GM19239 (cell line): ENCODE results near the gene DAZAP1.
"Not testable (repeated sequence)": the region's sequence is repeated elsewhere in the genome, so short reads cannot be mapped to it uniquely, and the experiment has no call there.

Source experiments
- DNase-seq: peaks from one replicate; pipeline ENCODE4 v3.0.0; 2011; ENCODE audit warnings: low spot score; ENCODE audit not compliant: insufficient read length
- FAIRE-seq: peaks from 2 replicates; lab custom pipeline; 2011; peaks lifted over from hg19 to GRCh38; lab: Jason Lieb, UNC

Gene DAZAP1

GRCh38 chr19:1408300-1409203, 1.2 kb downstream of the DAZAP1 start:
- FAIRE-seq (peak; percentile 44), DNase-seq (no peak)

DNA sequence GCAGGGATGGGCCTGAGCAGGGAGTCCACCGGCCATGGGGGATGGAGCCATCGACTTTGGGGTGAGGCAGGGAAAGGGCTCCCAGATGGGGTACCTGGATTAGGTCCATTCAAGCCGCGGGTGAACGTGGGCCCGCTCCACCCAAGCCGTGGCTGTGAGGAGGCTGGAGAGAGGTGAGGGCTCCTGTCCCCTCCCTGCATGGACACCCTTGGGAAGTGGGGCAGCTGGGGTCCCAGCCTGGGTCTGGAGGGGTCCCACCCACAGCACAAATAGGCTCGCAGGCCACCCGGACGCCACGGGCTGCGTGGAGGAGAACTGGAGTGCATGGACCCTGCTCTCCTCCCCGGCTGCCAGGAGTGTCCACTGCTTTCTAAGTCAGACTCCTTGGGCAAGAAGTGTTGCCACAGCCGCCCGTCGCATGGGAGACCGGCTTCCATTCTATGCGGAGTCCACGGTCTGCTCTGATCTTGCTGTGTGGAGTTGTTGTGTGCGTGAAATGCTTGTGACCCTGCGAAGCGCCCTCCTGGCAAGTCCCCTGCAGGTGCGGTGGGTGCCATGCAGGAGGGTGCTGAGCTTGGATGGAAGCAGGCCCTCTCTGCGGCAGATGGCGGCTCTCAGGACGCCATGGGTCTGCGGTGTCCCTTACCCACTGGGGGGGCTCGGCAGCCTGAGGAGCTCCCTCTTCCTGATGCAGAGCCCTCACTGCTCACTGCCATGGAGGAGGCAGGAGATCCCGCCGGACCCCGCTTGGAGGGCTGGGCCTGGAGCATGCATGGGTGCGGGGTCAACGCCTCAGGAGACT, 2.0 kb downstream of the DAZAP1 start:
- no peak for FAIRE-seq
- no peak for DNase-seq

DNA sequence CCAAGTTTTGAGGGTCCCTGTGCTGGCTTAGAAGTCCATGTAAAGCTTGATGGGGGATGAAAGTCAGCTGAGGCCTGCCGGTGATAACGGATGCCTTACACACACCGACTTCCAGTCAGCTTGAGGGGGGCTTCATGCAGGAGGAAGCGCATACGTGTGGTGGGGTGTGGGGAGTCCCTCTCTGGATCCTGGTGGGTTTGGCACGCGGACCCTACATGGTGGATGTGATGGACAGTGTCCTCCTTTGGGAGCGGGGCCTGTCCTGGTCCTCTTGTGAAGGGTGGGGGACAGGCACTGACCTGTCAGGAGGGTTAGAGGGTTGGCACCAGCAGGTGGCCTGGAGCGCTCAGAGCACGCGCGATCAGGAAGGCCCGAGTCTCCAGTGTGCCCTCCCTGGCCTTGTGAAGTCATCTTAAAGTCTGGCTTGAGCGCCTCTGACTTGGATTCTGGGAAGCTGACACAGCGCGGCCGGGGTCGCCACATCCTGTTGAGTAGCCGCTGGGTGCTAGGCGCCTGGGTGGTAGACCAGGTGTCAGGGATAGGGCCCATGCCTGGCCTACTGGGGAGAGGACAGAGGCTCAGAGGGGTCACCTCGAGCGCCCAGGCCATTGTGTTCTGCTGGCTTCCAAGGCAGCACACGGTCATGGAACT, 2.9 kb downstream of the DAZAP1 start:
- DNase-seq (no peak), FAIRE-seq (no peak)

GRCh38 chr19:1410789-1411188, 3.4 kb downstream of the DAZAP1 start:
- FAIRE-seq (no peak), DNase-seq (no peak)

DNA sequence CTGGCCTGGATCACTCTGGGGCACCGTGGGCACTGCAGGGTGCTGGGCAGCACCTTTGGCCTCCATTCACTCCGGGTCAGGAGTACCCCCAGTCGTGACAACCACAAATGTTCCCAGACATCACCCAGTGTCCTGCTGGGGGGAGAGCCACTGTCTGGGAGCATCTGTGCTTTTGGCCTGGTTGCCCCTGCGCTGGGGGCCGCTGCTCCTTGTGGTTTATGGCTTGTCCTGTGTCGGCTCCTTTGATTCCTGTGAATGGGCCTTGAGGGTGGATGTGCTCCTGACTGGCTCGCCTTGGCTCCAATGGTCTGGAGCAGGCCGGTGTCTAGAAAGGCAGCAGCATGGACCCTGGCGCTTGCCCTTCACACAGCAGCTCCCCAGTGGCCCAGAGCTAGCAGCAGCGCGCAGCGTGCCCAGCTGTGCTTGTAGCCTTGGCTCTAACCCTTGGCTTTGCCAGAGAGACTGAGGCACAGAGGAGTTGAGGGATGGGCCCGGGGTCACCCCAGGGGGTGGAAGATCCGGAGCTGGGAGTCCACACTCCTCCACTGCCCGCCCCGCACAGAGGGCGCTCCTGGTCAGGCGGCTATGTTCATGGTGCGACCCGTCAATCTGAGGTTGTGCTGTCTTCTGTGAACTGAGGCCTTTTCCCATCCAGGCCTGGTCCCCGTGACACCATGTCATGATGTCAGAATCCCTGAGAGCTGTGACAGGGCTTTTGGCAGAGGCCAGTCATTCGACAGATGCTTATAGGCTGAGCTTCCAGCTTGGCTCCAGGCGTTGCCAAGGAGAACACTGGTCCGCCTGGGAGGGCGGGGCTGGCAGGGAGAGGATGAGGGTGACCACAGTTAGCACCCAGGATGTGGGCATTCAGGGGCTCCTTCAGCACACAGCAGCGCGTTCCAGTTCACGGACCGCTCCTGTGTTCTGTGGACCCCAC, 4.1 kb downstream of the DAZAP1 start:
- no peak for FAIRE-seq

GRCh38 chr19:1412323-1412923, 5.0 kb downstream of the DAZAP1 start:
- no peak for DNase-seq
- no peak for FAIRE-seq

More for the DNA sequence above, 4.1 kb downstream of the DAZAP1 start:
- DNase-seq = no peak

DNA sequence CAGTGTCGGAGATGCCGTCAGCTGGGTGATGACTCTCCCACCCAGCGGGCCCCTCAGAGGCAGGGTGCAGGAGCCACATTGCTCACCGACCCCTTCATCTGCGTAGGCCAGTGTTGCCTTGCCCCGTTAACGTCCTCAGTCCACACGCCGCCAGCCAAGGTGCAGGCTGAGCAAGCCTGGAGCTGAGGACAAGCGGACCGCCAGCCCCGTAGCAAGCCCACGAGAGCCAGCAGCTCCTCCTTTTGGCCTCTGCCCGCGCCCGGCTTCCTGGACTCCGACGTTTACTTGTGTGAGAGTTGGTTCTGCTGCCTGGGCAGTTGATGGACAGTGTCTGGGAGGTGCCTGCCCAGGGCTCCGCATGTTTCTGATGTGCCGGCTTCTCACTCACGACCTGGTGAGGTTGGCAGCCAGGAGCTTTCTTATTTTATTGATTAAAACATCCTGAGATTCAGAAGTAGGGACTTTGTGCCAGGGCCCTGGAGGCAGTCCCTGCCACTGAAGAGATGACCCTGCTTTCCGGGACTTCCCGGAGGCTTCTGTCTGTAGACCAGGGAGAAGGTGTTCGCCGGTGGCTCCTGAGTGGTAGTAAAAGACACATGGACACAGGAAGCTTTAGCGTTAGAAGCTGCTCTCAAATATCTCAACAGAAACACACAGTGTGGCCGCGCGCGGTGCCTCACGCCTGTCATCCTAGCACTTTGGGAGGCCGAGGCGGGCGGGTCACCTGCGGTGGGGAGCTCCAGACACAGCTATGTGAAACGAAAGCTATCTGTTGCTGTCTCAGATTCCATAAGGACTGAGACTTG, 5.8 kb downstream of the DAZAP1 start:
- FAIRE-seq = no peak
- no peak for DNase-seq

DNA sequence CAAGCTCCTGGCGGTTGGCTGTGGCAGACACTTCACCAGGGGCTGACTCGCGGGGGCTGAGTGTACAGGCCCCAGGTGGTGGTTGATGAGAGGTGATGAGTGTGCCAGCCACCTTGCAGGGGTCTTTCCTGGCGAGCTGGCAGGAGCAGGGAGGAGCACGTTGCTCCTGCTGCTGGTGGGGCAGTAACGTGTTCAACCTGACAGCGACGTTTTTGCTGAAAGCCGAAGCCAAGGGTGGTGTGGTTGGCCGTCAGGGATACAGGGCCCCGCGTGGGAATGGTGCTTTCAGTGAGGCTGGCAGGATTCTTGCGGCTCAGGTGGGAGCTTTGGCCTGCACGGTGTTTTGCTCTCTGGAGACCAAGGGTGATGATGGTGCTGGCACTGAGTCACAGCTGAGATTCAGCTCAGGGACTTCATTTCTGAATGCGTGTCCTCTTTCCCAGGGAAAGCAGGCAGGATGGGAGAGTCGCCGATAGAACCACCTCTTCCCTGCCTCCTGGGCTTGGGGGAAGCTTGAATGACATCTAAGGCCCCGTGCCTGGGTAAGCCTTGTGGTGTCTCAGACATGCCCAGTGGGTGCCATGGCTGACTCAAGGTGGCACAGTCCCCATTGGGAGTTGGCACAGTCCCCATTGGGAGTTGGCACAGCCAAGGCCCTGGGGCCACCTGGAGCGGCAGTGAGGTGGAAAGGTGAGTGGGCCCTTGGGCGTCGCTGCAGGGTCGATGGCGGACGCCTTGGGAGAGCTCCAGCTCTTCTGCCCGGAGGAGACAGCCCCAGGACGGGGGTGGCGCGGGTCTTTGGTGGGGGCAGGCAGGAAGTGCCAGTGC, 8.8 kb downstream of the DAZAP1 start:
- DNase-seq = no peak
- FAIRE-seq = no peak

DNA sequence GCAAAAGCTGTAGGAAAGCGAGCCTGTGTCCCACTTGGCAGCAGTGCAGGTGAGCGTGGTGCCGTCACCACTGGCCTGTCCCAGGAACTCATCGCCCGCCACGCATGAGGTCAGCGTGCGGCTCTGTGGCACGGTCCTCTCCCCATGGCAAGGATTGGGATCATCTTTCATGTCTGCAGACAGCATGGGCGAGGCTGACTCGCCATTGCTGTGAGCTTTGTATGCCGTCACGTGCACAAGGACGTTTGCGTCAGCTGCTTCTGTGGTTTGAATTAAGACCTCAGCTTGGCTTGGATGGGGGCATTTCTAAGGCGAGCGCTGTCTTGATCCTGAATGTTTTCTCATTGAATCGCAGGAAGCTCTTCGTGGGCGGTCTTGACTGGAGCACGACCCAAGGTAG, 9.8 kb downstream of the DAZAP1 start:
- FAIRE-seq (no peak), DNase-seq (no peak)

DNA sequence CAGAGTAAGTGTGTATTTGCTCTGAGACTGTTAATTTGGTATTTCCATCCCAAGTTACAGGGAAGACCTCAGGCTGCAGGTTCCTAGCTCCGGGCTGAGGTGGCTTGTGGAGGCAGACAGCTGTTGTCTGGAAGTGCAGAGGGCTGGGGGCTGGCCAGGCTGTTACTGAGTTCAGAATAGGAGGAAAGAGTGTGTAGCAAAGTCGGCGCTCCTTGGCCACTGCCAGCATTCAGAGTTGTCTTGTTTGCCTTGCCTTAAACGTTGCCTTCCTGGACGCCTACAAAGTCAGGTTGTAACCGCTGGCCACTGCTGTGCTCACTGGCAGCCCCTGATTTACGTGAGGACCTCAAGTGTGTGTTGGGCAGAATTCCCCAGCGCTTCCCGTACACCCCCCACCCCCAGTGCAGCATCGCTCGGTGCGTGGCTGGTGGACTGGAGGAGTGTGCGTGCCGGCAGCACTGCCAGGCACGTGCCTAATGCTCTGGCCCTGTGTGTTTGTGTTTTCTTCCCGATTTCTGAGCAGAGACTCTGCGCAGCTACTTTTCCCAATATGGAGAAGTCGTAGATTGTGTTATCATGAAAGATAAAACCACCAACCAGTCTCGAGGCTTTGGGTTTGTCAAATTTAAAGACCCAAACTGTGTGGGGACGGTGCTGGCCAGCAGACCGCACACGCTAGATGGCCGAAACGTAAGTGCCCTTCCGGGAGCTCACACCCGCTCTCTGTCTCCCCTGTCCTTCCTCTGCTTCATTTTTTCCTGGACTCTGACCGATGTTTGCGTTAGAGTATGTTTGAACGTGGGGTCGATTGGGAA, 10.5 kb downstream of the DAZAP1 start:
- DNase-seq = no peak
- FAIRE-seq = no peak

GRCh38 chr19:1418496-1418775, 11.1 kb downstream of the DAZAP1 start:
- FAIRE-seq (no peak), DNase-seq (no peak)

DNA sequence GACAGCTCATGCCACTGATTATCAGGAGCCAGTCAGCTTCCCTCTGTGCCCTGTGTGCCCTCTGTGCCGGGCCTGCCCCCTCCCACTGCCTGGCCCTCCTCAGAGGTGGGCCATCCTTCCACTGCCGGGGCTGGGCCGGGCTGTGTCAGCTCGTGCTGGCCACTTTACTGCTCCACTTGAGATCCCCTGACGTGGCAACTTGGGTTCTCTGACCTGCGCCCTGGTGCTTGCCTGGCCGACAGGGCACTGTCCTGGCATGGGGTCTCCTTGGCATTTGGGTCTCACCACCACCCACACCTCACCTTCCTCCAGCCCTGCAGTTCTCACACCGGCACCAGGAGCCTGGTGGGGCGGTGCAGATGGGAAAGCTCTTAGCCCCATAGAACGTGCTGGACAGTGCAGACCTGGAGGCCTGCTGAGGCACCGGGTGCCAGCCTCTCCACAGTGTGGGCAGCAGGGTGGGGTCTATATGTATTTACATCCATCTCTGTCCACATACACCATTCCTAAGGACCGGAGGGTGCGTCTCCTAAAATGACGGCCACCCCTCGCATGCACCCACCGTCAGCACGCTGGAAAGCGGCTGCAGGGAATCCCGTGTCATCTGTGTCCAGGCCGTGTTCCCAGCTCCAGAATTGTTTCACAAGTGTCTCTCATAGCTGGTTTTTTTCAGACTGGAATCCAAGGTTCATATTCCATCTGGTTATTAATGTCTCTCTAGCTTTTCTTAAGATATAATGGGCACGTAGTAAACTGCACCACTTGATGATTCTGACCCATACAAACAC, 11.8 kb downstream of the DAZAP1 start:
- DNase-seq (no peak), FAIRE-seq (no peak)

DNA sequence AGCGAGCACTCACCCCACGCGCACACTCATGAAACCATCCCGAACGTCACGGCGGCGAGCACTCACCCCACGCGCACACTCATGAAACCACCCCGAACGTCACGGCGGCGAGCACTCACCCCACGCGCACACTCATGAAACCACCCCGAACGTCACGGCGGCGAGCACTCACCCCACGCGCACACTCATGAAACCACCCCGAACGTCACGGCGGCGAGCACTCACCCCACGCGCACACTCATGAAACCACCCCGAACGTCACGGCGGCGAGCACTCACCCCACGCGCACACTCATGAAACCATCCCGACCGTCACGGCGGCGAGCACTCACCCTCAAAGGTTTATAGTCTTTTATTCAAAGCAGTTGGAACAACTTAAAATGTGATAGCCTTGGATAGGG, 12.7 kb downstream of the DAZAP1 start:
- DNase-seq = not testable (repeated sequence)

DNA sequence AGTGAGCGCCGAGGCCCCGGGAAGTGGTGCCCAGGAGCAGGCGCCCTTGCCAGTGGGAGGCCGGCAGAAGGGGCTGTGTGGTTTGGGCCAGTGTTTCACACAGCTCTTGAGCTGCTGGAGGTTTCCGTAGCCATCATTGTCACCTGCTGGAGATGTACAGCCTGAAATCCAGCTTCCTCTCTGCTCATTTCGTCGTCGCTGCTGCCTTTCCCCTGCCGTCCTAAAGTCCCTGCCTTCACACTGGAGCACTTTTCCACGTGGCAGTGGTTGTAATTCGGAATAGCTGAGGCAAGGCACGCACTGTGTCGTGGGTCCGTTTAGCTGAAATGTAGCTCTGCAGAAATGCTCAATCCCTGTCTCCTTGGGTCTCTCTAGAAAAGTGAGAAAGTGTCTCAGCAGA, 13.2 kb downstream of the DAZAP1 start:
- no peak for DNase-seq
- FAIRE-seq = no peak

More for the DNA sequence above, 12.7 kb downstream of the DAZAP1 start:
- FAIRE-seq = not testable (repeated sequence)

- no peak for DNase-seq
- no peak for FAIRE-seq
Observed at GRCh38 chr19:1421218-1421957, 14.0 kb downstream of the DAZAP1 start.

GRCh38 chr19:1421958-1422305, 14.5 kb downstream of the DAZAP1 start:
- FAIRE-seq = no peak

More at GRCh38 chr19:1421958-1422305, 14.5 kb downstream of the DAZAP1 start:
- DNase-seq = no peak
